ENCODE results near the gene SOCS4. TPM values are rescaled to one million over a fixed set of nuclear protein-coding genes. Genes with fewer than 3 reads are reported as not detected.

Gene SOCS4
- total and polyA plus RNA-seq, 2 experiments from 2014 or later, result 17.7 to 24.9 TPM

- no peaks in the 10 kb centered on the region for H3K36me3 ChIP-seq (ENCODE audit: insufficient read depth)
- H3K27me3 ChIP-seq (ENCODE audit: insufficient read depth), result no peaks in the 10 kb centered on the region
- Mint-ChIP-seq H3K27me3 (ENCODE audit: insufficient read depth, low read depth, poor library complexity) (no peaks in the 10 kb centered on the region), H3K4me3 (no peak overlapping the region), H3K4me1 (peaks cover 23% of the 10 kb centered on the region), H3K9me3 (no peaks in the 10 kb centered on the region), H3K36me3 (ENCODE audit: low read depth) (no peaks in the 10 kb centered on the region), H3K27ac (no peak overlapping the region)
- no peaks in the 10 kb centered on the region for H3F3A ChIP-seq (replicated peaks; ENCODE audit: low read depth)
- peaks cover 12% of the 10 kb centered on the region for H3K4me1 ChIP-seq (ENCODE audit: insufficient read depth)
- H2AFZ ChIP-seq, result no peak overlapping the region
- no peak overlapping the region for H3K27ac ChIP-seq (ENCODE audit: low read depth)
- no peak for DNase-seq (ENCODE audit: low spot score)
- no peak overlapping the region for H3K4me3 ChIP-seq
- H4K20me1 ChIP-seq (replicated peaks; ENCODE audit: insufficient read depth), result no peaks in the 10 kb centered on the region
- H3K4me2 ChIP-seq, result no peak overlapping the region
- H3K79me2 ChIP-seq (replicated peaks; ENCODE audit: insufficient read depth), result no peaks in the 10 kb centered on the region
- no peak for ATAC-seq
- TF ChIP-seq EZH2phosphoT487 (IDR thresholded peaks at IDR 0.05; ENCODE audit: unreplicated experiment) (no peak), ZNF114 (CRISPR knock-in tag; IDR thresholded peaks at IDR 0.05) (no peak), REST (IDR thresholded peaks at IDR 0.05; ENCODE audit: unreplicated experiment) (no peak), NANOG (IDR thresholded peaks at IDR 0.05; ENCODE audit: borderline replicate concordance) (no peak), CREB1 (CRISPR knock-in tag; IDR thresholded peaks at IDR 0.05; ENCODE audit: low read depth) (no peak), POLR2AphosphoS5 (IDR thresholded peaks at IDR 0.05; ENCODE audit: low read depth) (no peak), STAT1 (IDR thresholded peaks at IDR 0.05; ENCODE audit: unreplicated experiment) (no peak), ETS1 (IDR thresholded peaks at IDR 0.05) (no peak), ZNF331 (CRISPR knock-in tag; IDR thresholded peaks at IDR 0.05; ENCODE audit: low read depth) (no peak), CTCF (conservative IDR thresholded peaks at IDR 0.05; ENCODE audit: low read depth in 2 of 2) (no peak), ZNF462 (CRISPR knock-in tag; IDR thresholded peaks at IDR 0.05) (no peak), JUNB (IDR thresholded peaks at IDR 0.05; ENCODE audit: unreplicated experiment) (no peak), EZH2 (IDR thresholded peaks at IDR 0.05; ENCODE audit: low read depth, unreplicated experiment) (no peak)
- H3K9me2 ChIP-seq (ENCODE audit: insufficient read depth), result no peaks in the 10 kb centered on the region
These were observed 71.5 kb downstream of the SOCS4 start for GRCh38 chr14:55098561-55098898.

Measured in GM23338 (cell line).